Measurements from ENCODE around the gene GABPB2.

Gene GABPB2

GRCh38 chr1:151060007-151060656, 10.4 kb upstream of the GABPB2 start, which contains the start of gene MLLT11 (continued):
- peak; percentile 34; the same call in 1 of the 2 replicates for TF ChIP-seq ZBTB11 (tag by site-specific recombination; conservative IDR thresholded peaks at IDR 0.05; ENCODE audit: low read depth)
- peak; percentile 96 for TF ChIP-seq ZNF341 (tag by site-specific recombination; IDR thresholded peaks at IDR 0.05; ENCODE audit: low read depth)
- TF ChIP-seq KLF1 (tag by site-specific recombination; IDR thresholded peaks at IDR 0.05), result peak; percentile 68
- TF ChIP-seq PRDM10 (tag by site-specific recombination; IDR thresholded peaks at IDR 0.05), result peak; percentile 99
- no peak for TF ChIP-seq ZNF548 (tag by site-specific recombination; IDR thresholded peaks at IDR 0.05)
- no peak for TF ChIP-seq OSR2 (tag by site-specific recombination; IDR thresholded peaks at IDR 0.05)
- TF ChIP-seq ZEB2 (tag by site-specific recombination; IDR thresholded peaks at IDR 0.05), result peak; percentile 33; the same call in 1 of the 2 replicates
- TF ChIP-seq ZNF660 (tag by site-specific recombination; IDR thresholded peaks at IDR 0.05), result 0 out of 2 replicates have a peak, but pooled peaks have one; percentile 50
- TF ChIP-seq KLF17 (tag by site-specific recombination; IDR thresholded peaks at IDR 0.05), result peak; percentile 50; the same call in 1 of the 2 replicates
- TF ChIP-seq PRDM1 (tag by site-specific recombination; IDR thresholded peaks at IDR 0.05), result peak; percentile 86
- peak; percentile 38; the same call in 1 of the 2 replicates for TF ChIP-seq KLF9 (tag by site-specific recombination; IDR thresholded peaks at IDR 0.05; ENCODE audit: low read depth)
- no peak for TF ChIP-seq GFI1B (tag by site-specific recombination; IDR thresholded peaks at IDR 0.05)
- no peak for TF ChIP-seq ZNF146 (tag by site-specific recombination; IDR thresholded peaks at IDR 0.05)
- peak; percentile 74 for TF ChIP-seq SP3 (tag by site-specific recombination; IDR thresholded peaks at IDR 0.05)
- peak; percentile 34; the same call in 1 of the 2 replicates for TF ChIP-seq GLIS1 (tag by site-specific recombination; IDR thresholded peaks at IDR 0.05)
- TF ChIP-seq ZBTB17 (tag by site-specific recombination; IDR thresholded peaks at IDR 0.05), result peak; percentile 60
- peak; percentile 2; the same call in 1 of the 2 replicates for TF ChIP-seq ZBTB8A (tag by site-specific recombination; IDR thresholded peaks at IDR 0.05)
- no peak for TF ChIP-seq REST (tag by site-specific recombination; IDR thresholded peaks at IDR 0.05)
- TF ChIP-seq ZNF473 (tag by site-specific recombination; IDR thresholded peaks at IDR 0.05), result no peak
- no peak for TF ChIP-seq ZBTB21 (tag by site-specific recombination; IDR thresholded peaks at IDR 0.05)
- TF ChIP-seq SP7 (tag by site-specific recombination; IDR thresholded peaks at IDR 0.05), result peak; percentile 92
- 0 out of 2 replicates have a peak, but pooled peaks have one; percentile 26 for TF ChIP-seq ZNF24 (tag by site-specific recombination; IDR thresholded peaks at IDR 0.05)
- peak; percentile 15; the same call in 1 of the 2 replicates for TF ChIP-seq ZNF76 (tag by site-specific recombination; IDR thresholded peaks at IDR 0.05; ENCODE audit: borderline replicate concordance, low read depth)
- TF ChIP-seq ZNF449 (tag by site-specific recombination; IDR thresholded peaks at IDR 0.05), result peak; percentile 32; the same call in 1 of the 2 replicates
- peak; percentile 45 for TF ChIP-seq INSM2 (tag by site-specific recombination; IDR thresholded peaks at IDR 0.05)

All from HEK293 (cell line).